Keratinocyte (primary cell): ENCODE results near the gene PKP4.

Source experiments
- EZH2 ChIP-seq: IDR thresholded peaks from one replicate; pipeline ENCODE4 v1.6.1; 2012; ENCODE audit warnings: inconsistent platforms, mild to moderate bottlenecking, low read length, moderate library complexity
- TF ChIP-seq, protein P1 (sequence below), 3 experiments: IDR thresholded peaks in 1 of 3; conservative IDR thresholded peaks in 1 of 3; optimal IDR thresholded peaks in 1 of 3; 2 replicates in 2 of 3; 3 replicates in 1 of 3; pipeline versions ENCODE3 to v1.5.1; 2011; ENCODE audit warnings: low read length in 3 of 3, mild to moderate bottlenecking in 3 of 3, moderate library complexity in 2 of 3, control low read depth in 1 of 3, inconsistent platforms in 1 of 3; ENCODE audit not compliant: insufficient read depth in 2 of 3; ENCODE audit errors: extremely low read depth in 1 of 3

- TF ChIP-seq, protein P1, sequence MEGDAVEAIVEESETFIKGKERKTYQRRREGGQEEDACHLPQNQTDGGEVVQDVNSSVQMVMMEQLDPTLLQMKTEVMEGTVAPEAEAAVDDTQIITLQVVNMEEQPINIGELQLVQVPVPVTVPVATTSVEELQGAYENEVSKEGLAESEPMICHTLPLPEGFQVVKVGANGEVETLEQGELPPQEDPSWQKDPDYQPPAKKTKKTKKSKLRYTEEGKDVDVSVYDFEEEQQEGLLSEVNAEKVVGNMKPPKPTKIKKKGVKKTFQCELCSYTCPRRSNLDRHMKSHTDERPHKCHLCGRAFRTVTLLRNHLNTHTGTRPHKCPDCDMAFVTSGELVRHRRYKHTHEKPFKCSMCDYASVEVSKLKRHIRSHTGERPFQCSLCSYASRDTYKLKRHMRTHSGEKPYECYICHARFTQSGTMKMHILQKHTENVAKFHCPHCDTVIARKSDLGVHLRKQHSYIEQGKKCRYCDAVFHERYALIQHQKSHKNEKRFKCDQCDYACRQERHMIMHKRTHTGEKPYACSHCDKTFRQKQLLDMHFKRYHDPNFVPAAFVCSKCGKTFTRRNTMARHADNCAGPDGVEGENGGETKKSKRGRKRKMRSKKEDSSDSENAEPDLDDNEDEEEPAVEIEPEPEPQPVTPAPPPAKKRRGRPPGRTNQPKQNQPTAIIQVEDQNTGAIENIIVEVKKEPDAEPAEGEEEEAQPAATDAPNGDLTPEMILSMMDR (optimal IDR thresholded peaks at IDR 0.05 in 1 of 3, IDR thresholded peaks at IDR 0.05 in 1 of 3, conservative IDR thresholded peaks at IDR 0.05 in 1 of 3; ENCODE audit: extremely low read depth in 1 of 3, insufficient read depth in 2 of 3, low read length in 3 of 3), result peak in 1 of 3 experiments; percentile 42
- TF ChIP-seq EZH2, result no peak
Measured at GRCh38 chr2:158460632-158461297, 4.0 kb downstream of the PKP4 start.
